AG10803 (cell line): ENCODE results near the gene SNRPA.
"Not testable (repeated sequence)": the region's sequence is repeated elsewhere in the genome, so short reads cannot be mapped to it uniquely, and the experiment has no call there.

Experiments used
- DNase-seq: peaks from one replicate; pipeline ENCODE4 v3.0.0; 2010; ENCODE audit warnings: low read depth
- H3K4me3 ChIP-seq: 2 replicates; pipeline ENCODE4 v1.5.1; 2011; ENCODE audit warnings: mild to moderate bottlenecking, low read length, control low read depth
- CTCF ChIP-seq: conservative IDR thresholded peaks from 2 replicates; pipeline ENCODE4 v1.5.1; 2011; ENCODE audit warnings: mild to moderate bottlenecking, low read length, control low read depth, inconsistent platforms

SNRPA gene

GRCh38 chr19:40778706-40779284 lies 27.8 kb downstream of the SNRPA start:
- no peak for TF ChIP-seq CTCF
- H3K4me3 ChIP-seq, result peak overlapping the region; percentile 76
- DNase-seq, result no peak

- H3K4me3 ChIP-seq, result no peak overlapping the region
- TF ChIP-seq CTCF, result no peak
- DNase-seq, result no peak
Measured at GRCh38 chr19:40780582-40780981, 29.6 kb downstream of the SNRPA start.

- H3K4me3 ChIP-seq, result no peak overlapping the region
- DNase-seq, result no peak
- TF ChIP-seq CTCF, result no peak
Measured at GRCh38 chr19:40781140-40781539, 30.1 kb downstream of the SNRPA start.

GRCh38 chr19:40783711-40784110 lies 32.7 kb downstream of the SNRPA start:
- H3K4me3 ChIP-seq, result no peak overlapping the region
- DNase-seq, result no peak
- TF ChIP-seq CTCF, result no peak

- H3K4me3 ChIP-seq, DNase-seq: not testable (repeated sequence)
Measured at GRCh38 chr19:40784146-40784545, 33.1 kb downstream of the SNRPA start.

GRCh38 chr19:40785526-40785925 lies 34.5 kb downstream of the SNRPA start:
- no peak for TF ChIP-seq CTCF
- H3K4me3 ChIP-seq, result no peak overlapping the region
- no peak for DNase-seq

- no peak for DNase-seq
- TF ChIP-seq CTCF, result no peak
- H3K4me3 ChIP-seq, result no peak overlapping the region
Measured at GRCh38 chr19:40786060-40787037, 35.3 kb downstream of the SNRPA start.
